ENCODE results near the gene CDK18. TPM values are rescaled to one million over a fixed set of nuclear protein-coding genes. Genes with fewer than 3 reads are reported as not detected.

CDK18 gene
- polyA plus RNA-seq, 1 donor (not counting 4 experiments of a cell fraction or from before 2014, with no cell fraction given), result 10.9 TPM

DNA sequence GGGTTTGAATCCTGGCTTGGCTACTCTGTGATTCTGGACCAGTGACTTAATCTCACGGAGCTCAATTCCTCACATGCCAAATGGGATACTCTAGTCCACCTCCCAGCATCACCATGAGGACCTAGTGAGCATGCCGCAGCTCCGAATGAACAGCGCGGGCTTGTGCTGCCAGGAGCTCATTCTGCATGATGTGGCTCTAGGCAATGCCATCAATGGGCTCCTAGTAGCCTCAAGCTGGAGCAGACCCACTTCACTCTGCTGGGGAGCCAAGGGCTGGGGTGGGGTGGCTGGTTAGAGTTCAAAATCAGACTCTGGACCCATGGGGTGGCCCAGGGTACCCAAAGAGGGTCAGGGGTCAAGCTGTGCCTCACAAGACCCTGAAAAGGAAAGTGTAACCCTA lies 41.5 kb downstream of the CDK18 start:
- TF ChIP-seq EZH2 (IDR thresholded peaks at IDR 0.05; ENCODE audit: low read length) (no peak), CTCF (optimal IDR thresholded peaks at IDR 0.05 in 1 of 3, IDR thresholded peaks at IDR 0.05 in 1 of 3, conservative IDR thresholded peaks at IDR 0.05 in 1 of 3; ENCODE audit: extremely low read depth in 1 of 3, insufficient read depth in 2 of 3, low read length in 3 of 3) (no peak)
- Histone ChIP-seq H3K27me3 (ENCODE audit: control insufficient read depth, extremely low read depth, insufficient read depth, low read length) (no peaks in the 10 kb centered on the region), H3K9me1 (ENCODE audit: control insufficient read depth, extremely low read depth, insufficient read depth, low read length) (no peaks in the 10 kb centered on the region), H2AFZ (ENCODE audit: control insufficient read depth, low read length) (no peak overlapping the region), H3K36me3 (ENCODE audit: control insufficient read depth in 2 of 2, extremely low read depth in 1 of 2, insufficient read depth in 2 of 2, low read length in 2 of 2) (no peaks in the 10 kb centered on the region), H3K9ac (ENCODE audit: control insufficient read depth, extremely low read depth, insufficient read depth, low read length) (no peak overlapping the region), H4K20me1 (ENCODE audit: control insufficient read depth, extremely low read depth, insufficient read depth, low read length) (no peaks in the 10 kb centered on the region), H3K27ac (ENCODE audit: control insufficient read depth, insufficient read depth, low read length) (no peak overlapping the region), H3K79me2 (ENCODE audit: control insufficient read depth, insufficient read depth, low read length) (no peaks in the 10 kb centered on the region), H3K9me3 (ENCODE audit: control insufficient read depth, low read depth, low read length) (no peaks in the 10 kb centered on the region), H3K4me3 (ENCODE audit: control insufficient read depth in 2 of 3, extremely low read depth in 1 of 3, insufficient read depth in 2 of 3, low read depth in 1 of 3, low read length in 3 of 3) (no peak overlapping the region), H3K4me2 (ENCODE audit: control insufficient read depth, extremely low read depth, insufficient read depth, low read depth, low read length) (no peak overlapping the region), H3K4me1 (ENCODE audit: control insufficient read depth, extremely low read depth, insufficient read depth, low read length) (peaks cover 9% of the 10 kb centered on the region)
- FAIRE-seq (no peak), DNase-seq (ENCODE audit: low read depth, low spot score) (no peak)
- dilution Hi-C loops (cut with MboI; ENCODE audit: extremely low pct_ligation_motif_present, low sequenced_read_pairs), result no loop called here

- Histone ChIP-seq H4K20me1 (ENCODE audit: control insufficient read depth, extremely low read depth, insufficient read depth, low read length) (no peaks in the 10 kb centered on the region), H3K4me3 (ENCODE audit: control insufficient read depth in 2 of 3, extremely low read depth in 1 of 3, insufficient read depth in 2 of 3, low read depth in 1 of 3, low read length in 3 of 3) (no peak overlapping the region), H3K79me2 (ENCODE audit: control insufficient read depth, insufficient read depth, low read length) (no peaks in the 10 kb centered on the region), H3K36me3 (ENCODE audit: control insufficient read depth in 2 of 2, extremely low read depth in 1 of 2, insufficient read depth in 2 of 2, low read length in 2 of 2) (no peaks in the 10 kb centered on the region), H3K27ac (ENCODE audit: control insufficient read depth, insufficient read depth, low read length) (no peak overlapping the region), H3K9ac (ENCODE audit: control insufficient read depth, extremely low read depth, insufficient read depth, low read length) (no peak overlapping the region), H3K4me2 (ENCODE audit: control insufficient read depth, extremely low read depth, insufficient read depth, low read depth, low read length) (no peak overlapping the region), H2AFZ (ENCODE audit: control insufficient read depth, low read length) (no peak overlapping the region), H3K9me1 (ENCODE audit: control insufficient read depth, extremely low read depth, insufficient read depth, low read length) (no peaks in the 10 kb centered on the region), H3K9me3 (ENCODE audit: control insufficient read depth, low read depth, low read length) (no peaks in the 10 kb centered on the region), H3K4me1 (ENCODE audit: control insufficient read depth, extremely low read depth, insufficient read depth, low read length) (peaks cover 9% of the 10 kb centered on the region), H3K27me3 (ENCODE audit: control insufficient read depth, extremely low read depth, insufficient read depth, low read length) (no peaks in the 10 kb centered on the region)
- TF ChIP-seq CTCF (optimal IDR thresholded peaks at IDR 0.05 in 1 of 3, IDR thresholded peaks at IDR 0.05 in 1 of 3, conservative IDR thresholded peaks at IDR 0.05 in 1 of 3; ENCODE audit: extremely low read depth in 1 of 3, insufficient read depth in 2 of 3, low read length in 3 of 3) (no peak), EZH2 (IDR thresholded peaks at IDR 0.05; ENCODE audit: low read length) (no peak)
- FAIRE-seq (no peak), DNase-seq (ENCODE audit: low read depth, low spot score) (no peak)
- dilution Hi-C loops (cut with MboI; ENCODE audit: extremely low pct_ligation_motif_present, low sequenced_read_pairs), result no loop called here
Observed at GRCh38 chr1:205546541-205546940, 42.1 kb downstream of the CDK18 start.

All from keratinocyte (primary cell).